ENCODE results near the gene PDCD5. TPM values are rescaled to one million over a fixed set of nuclear protein-coding genes. Genes with fewer than 3 reads are reported as not detected.

The PDCD5 gene
- total and polyA plus RNA-seq, 12 donors: 56.4 to 274 (median 106) TPM

GRCh38 chr19:32558607-32559228 lies 22.3 kb upstream of the PDCD5 start:
- no peak for DNase-seq
- H3K27ac ChIP-seq: no peak overlapping the region
- TF ChIP-seq POLR2A (IDR thresholded peaks at IDR 0.05): no peak
- TF ChIP-seq CTCF (IDR thresholded peaks at IDR 0.05): no peak
- H3K36me3 ChIP-seq (replicated peaks in 1 of 2): no peaks in the 10 kb centered on the region
- 59 to 72% (median 67%) methylated on average over 10 of the region's 10 CpGs for WGBS, 4 donors
- H3K4me1 ChIP-seq (replicated peaks in 1 of 2): no peaks in the 10 kb centered on the region
- intact Hi-C loops (cut with DNase I): no loop called here
- H3K27me3 ChIP-seq: no peaks in the 10 kb centered on the region
- no peak overlapping the region for H3K4me3 ChIP-seq
- H3K9me3 ChIP-seq (replicated peaks in 1 of 3): no peaks in the 10 kb centered on the region

- Histone ChIP-seq H3K27me3 (no peaks in the 10 kb centered on the region), H3K4me1 (replicated peaks in 1 of 2) (no peaks in the 10 kb centered on the region), H3K27ac (no peak overlapping the region), H3K9me3 (replicated peaks in 1 of 3) (no peaks in the 10 kb centered on the region), H3K4me3 (no peak overlapping the region), H3K36me3 (replicated peaks in 1 of 2) (no peaks in the 10 kb centered on the region)
- 89 to 91% (median 90%) methylated on average over 9 of the region's 9 CpGs for WGBS, 4 donors
- intact Hi-C loops (cut with DNase I): loop anchor here in 1 of 2 donors (10.0 kb wide), 1 partner anchor 99 kb away; no protein-coding TSS in a partner anchor
- no peak for DNase-seq
- no peak for TF ChIP-seq CTCF (IDR thresholded peaks at IDR 0.05)
- TF ChIP-seq POLR2A (IDR thresholded peaks at IDR 0.05): no peak
Measured at GRCh38 chr19:32563761-32564160, 17.2 kb upstream of the PDCD5 start.

- Histone ChIP-seq H3K27ac (no peak overlapping the region), H3K4me1 (replicated peaks in 1 of 2) (no peaks in the 10 kb centered on the region), H3K4me3 (no peak overlapping the region), H3K36me3 (replicated peaks in 1 of 2) (no peaks in the 10 kb centered on the region), H3K27me3 (no peaks in the 10 kb centered on the region), H3K9me3 (replicated peaks in 1 of 3) (no peaks in the 10 kb centered on the region)
- TF ChIP-seq POLR2A (IDR thresholded peaks at IDR 0.05): no peak
- no peak for TF ChIP-seq CTCF (IDR thresholded peaks at IDR 0.05)
- no peak for DNase-seq
- intact Hi-C loops (cut with DNase I): loop anchor here in 1 of 2 donors (10.0 kb wide), 1 partner anchor 102 kb away; no protein-coding TSS in a partner anchor
- 60 to 92% (median 76%) methylated on average over 4 to 5 of the region's 5 CpGs for WGBS, 4 donors
Measured at GRCh38 chr19:32566246-32566830, 14.7 kb upstream of the PDCD5 start.

- WGBS, 4 donors: 85 to 93% (median 90%) methylated on average over 9 of the region's 9 CpGs
- DNase-seq: no peak
- Histone ChIP-seq H3K36me3 (replicated peaks in 1 of 2) (no peaks in the 10 kb centered on the region), H3K4me3 (no peak overlapping the region), H3K4me1 (replicated peaks in 1 of 2) (no peaks in the 10 kb centered on the region), H3K27ac (no peak overlapping the region), H3K27me3 (no peaks in the 10 kb centered on the region), H3K9me3 (replicated peaks in 1 of 3) (no peaks in the 10 kb centered on the region)
- no peak for TF ChIP-seq POLR2A (IDR thresholded peaks at IDR 0.05)
- TF ChIP-seq CTCF (IDR thresholded peaks at IDR 0.05): no peak
- intact Hi-C loops (cut with DNase I): loop anchor here in 1 of 2 donors (10.0 kb wide), 1 partner anchor 103 kb away; no protein-coding TSS in a partner anchor
Measured at GRCh38 chr19:32567486-32567885, 13.5 kb upstream of the PDCD5 start.

Measured in adrenal gland (tissue), 12 donors.